Activated B cell treated with CpG ODN at 0.5 μM for 24 hours (primary cell): ENCODE measurements around the gene TBCK. TPM values are rescaled to one million over a fixed set of nuclear protein-coding genes. Genes with fewer than 3 reads are reported as not detected.

Experiments
- ATAC-seq: fragments of 200-7000 bp; cut with Tn5 transposase; one replicate; pipeline ENCODE4 v1.10.0; 2021; ENCODE audit warnings: low read depth, mild to moderate bottlenecking, moderate library complexity
- CTCF ChIA-PET: fragments of 350-600 bp; sonication (Branson Sonifier 250); formaldehyde crosslinking; loops from one replicate; lab custom pipeline; 2021; ENCODE audit warnings: antibody characterized with exemption; lab: Charles Lee
- POLR2A ChIA-PET: fragments of 350-600 bp; sonication (Branson Sonifier 250); formaldehyde crosslinking; loops from one replicate; lab custom pipeline; 2021; ENCODE audit warnings: antibody characterized with exemption; lab: Charles Lee
- DNase-seq: peaks from one replicate; pipeline ENCODE4 v3.0.0; 2022
- H3K27ac Mint-ChIP-seq: one replicate; pipeline ENCODE4 v1.8.0; 2020; ENCODE audit warnings: mixed read lengths
- H3K27me3 Mint-ChIP-seq: one replicate; pipeline ENCODE4 v1.8.0; 2021; ENCODE audit warnings: mixed read lengths
- H3K36me3 Mint-ChIP-seq: one replicate; pipeline ENCODE4 v1.8.0; 2021; ENCODE audit warnings: low read depth, mixed read lengths
- H3K4me1 Mint-ChIP-seq: one replicate; pipeline ENCODE4 v1.8.0; 2021; ENCODE audit warnings: mixed read lengths
- H3K4me3 Mint-ChIP-seq: one replicate; pipeline ENCODE4 v1.8.0; 2020; ENCODE audit warnings: mild to moderate bottlenecking, mixed read lengths
- H3K9me3 Mint-ChIP-seq: one replicate; pipeline ENCODE4 v1.8.0; 2020; ENCODE audit warnings: mixed read lengths
- CTCF ChIP-seq: fragments of 200-600 bp; IDR thresholded peaks from one replicate; pipeline ENCODE4 v1.8.0; 2022; ENCODE audit warnings: antibody characterized with exemption, mild to moderate bottlenecking
- intact Hi-C: fragments of 100-400 bp; cut with micrococcal nuclease; formaldehyde crosslinking; loops from one replicate; pipeline ENCODE4 v1.15.1; 2024
- total RNA-seq: library from RNA; stranded (reverse); gene quantifications from 2 replicates; pipeline ENCODE4 v1.2.3, GENCODE V29; 2022

TBCK gene
- total RNA-seq, 1 donor from 2014 or later, result 60.1 TPM

GRCh38 chr4:106301393-106302061 lies 14.5 kb downstream of the TBCK start:
- peaks cover 56% of the 10 kb centered on the region for H3K36me3 Mint-ChIP-seq

GRCh38 chr4:106299977-106300376 lies 16.0 kb downstream of the TBCK start:
- H3K27me3 Mint-ChIP-seq, result no peaks in the 10 kb centered on the region
- ChIA-PET POLR2A (no interaction called here), CTCF (no interaction called here)
- TF ChIP-seq CTCF, result no peak
- H3K4me3 Mint-ChIP-seq, result no peak overlapping the region
- H3K9me3 Mint-ChIP-seq, result no peaks in the 10 kb centered on the region
- DNase-seq (no peak), ATAC-seq (no peak)
- H3K4me1 Mint-ChIP-seq, result peaks cover 2% of the 10 kb centered on the region
- intact Hi-C loops, result no loop called here
- H3K27ac Mint-ChIP-seq, result no peak overlapping the region
- peaks cover 59% of the 10 kb centered on the region for H3K36me3 Mint-ChIP-seq

More at GRCh38 chr4:106301393-106302061, 14.5 kb downstream of the TBCK start:
- CTCF ChIA-PET, result no interaction called here
- H3K27ac Mint-ChIP-seq, result no peak overlapping the region
- H3K9me3 Mint-ChIP-seq, result no peaks in the 10 kb centered on the region
- peaks cover 2% of the 10 kb centered on the region for H3K4me1 Mint-ChIP-seq
- intact Hi-C loops, result no loop called here
- ATAC-seq (no peak), DNase-seq (no peak)
- TF ChIP-seq CTCF, result no peak
- H3K27me3 Mint-ChIP-seq, result no peaks in the 10 kb centered on the region
- POLR2A ChIA-PET, result no interaction called here
- H3K4me3 Mint-ChIP-seq, result no peak overlapping the region

GRCh38 chr4:106297245-106298035 lies 18.6 kb downstream of the TBCK start:
- no peaks in the 10 kb centered on the region for H3K27me3 Mint-ChIP-seq
- no peak for ATAC-seq
- POLR2A ChIA-PET, result no interaction called here
- peaks cover 68% of the 10 kb centered on the region for H3K36me3 Mint-ChIP-seq
- intact Hi-C loops, result no loop called here
- H3K4me1 Mint-ChIP-seq, result peaks cover 2% of the 10 kb centered on the region
- H3K27ac Mint-ChIP-seq, result no peak overlapping the region
- H3K9me3 Mint-ChIP-seq, result no peaks in the 10 kb centered on the region
- no peak overlapping the region for H3K4me3 Mint-ChIP-seq
- no peak for DNase-seq
- no peak for TF ChIP-seq CTCF
- CTCF ChIA-PET, result no interaction called here

GRCh38 chr4:106294062-106294461 lies 21.9 kb downstream of the TBCK start:
- Mint-ChIP-seq H3K27me3 (no peaks in the 10 kb centered on the region), H3K36me3 (peaks cover 67% of the 10 kb centered on the region), H3K4me3 (no peak overlapping the region), H3K4me1 (peaks cover 2% of the 10 kb centered on the region), H3K27ac (no peak overlapping the region), H3K9me3 (no peaks in the 10 kb centered on the region)
- ATAC-seq (no peak), DNase-seq (no peak)
- intact Hi-C loops, result no loop called here
- POLR2A ChIA-PET, result no interaction called here
- CTCF ChIA-PET, result no interaction called here
- TF ChIP-seq CTCF, result no peak

- ATAC-seq, result no peak
- H3K27me3 Mint-ChIP-seq, result no peaks in the 10 kb centered on the region
- no peaks in the 10 kb centered on the region for H3K4me1 Mint-ChIP-seq
- DNase-seq, result no peak
- ChIA-PET POLR2A (no interaction called here), CTCF (no interaction called here)
- intact Hi-C loops, result no loop called here
- no peak for TF ChIP-seq CTCF
- no peaks in the 10 kb centered on the region for H3K9me3 Mint-ChIP-seq
- H3K4me3 Mint-ChIP-seq, result no peak overlapping the region
- H3K36me3 Mint-ChIP-seq, result peaks cover 65% of the 10 kb centered on the region
- no peak overlapping the region for H3K27ac Mint-ChIP-seq
Measured at GRCh38 chr4:106291678-106292077, 24.3 kb downstream of the TBCK start.
